HG03097 (cell line): ENCODE measurements around the gene DLGAP1.
"Not testable (repeated sequence)": the region's sequence is repeated elsewhere in the genome, so short reads cannot be mapped to it uniquely, and the experiment has no call there.

Source experiments
- ATAC-seq: cut with Tn5 transposase; IDR thresholded peaks from one replicate; pipeline ENCODE4 v1.9.1; 2021; ENCODE audit not compliant: unreplicated experiment, low FRiP score

Gene DLGAP1

GRCh38 chr18:4391859-4392258, 63.2 kb downstream of the DLGAP1 start:
- ATAC-seq, result no peak

- no peak for ATAC-seq
Measured at GRCh38 chr18:4385876-4386275, 69.2 kb downstream of the DLGAP1 start.

GRCh38 chr18:4384932-4385331, 70.2 kb downstream of the DLGAP1 start:
- no peak for ATAC-seq

GRCh38 chr18:4374564-4374963, 80.5 kb downstream of the DLGAP1 start:
- ATAC-seq, result no peak

- ATAC-seq, result no peak
Measured at GRCh38 chr18:4369705-4370104, 85.4 kb downstream of the DLGAP1 start.

- ATAC-seq, result no peak
Measured at GRCh38 chr18:4360221-4360715, 94.8 kb downstream of the DLGAP1 start.

GRCh38 chr18:4358618-4359017, 96.5 kb downstream of the DLGAP1 start:
- no peak for ATAC-seq

- no peak for ATAC-seq
Measured at GRCh38 chr18:4357579-4357978, 97.5 kb downstream of the DLGAP1 start.

- no peak for ATAC-seq
Measured at GRCh38 chr18:4356929-4357328, 98.2 kb downstream of the DLGAP1 start.

GRCh38 chr18:4353853-4354418, 101.2 kb downstream of the DLGAP1 start:
- no peak for ATAC-seq

GRCh38 chr18:4352746-4353551, 102.2 kb downstream of the DLGAP1 start:
- ATAC-seq, result no peak

- no peak for ATAC-seq
Measured at GRCh38 chr18:4351005-4351404, 104.1 kb downstream of the DLGAP1 start.

GRCh38 chr18:4335386-4335785, 119.7 kb downstream of the DLGAP1 start:
- no peak for ATAC-seq

- ATAC-seq, result no peak
Measured at GRCh38 chr18:4333043-4333442, 122.1 kb downstream of the DLGAP1 start.

- no peak for ATAC-seq
Measured at GRCh38 chr18:4319738-4320677, 135.1 kb downstream of the DLGAP1 start.

- no peak for ATAC-seq
Measured at GRCh38 chr18:4318311-4318710, 136.8 kb downstream of the DLGAP1 start.

GRCh38 chr18:4311945-4312344, 143.2 kb downstream of the DLGAP1 start:
- ATAC-seq, result not testable (repeated sequence)

- no peak for ATAC-seq
Measured at GRCh38 chr18:4311136-4311535, 144.0 kb downstream of the DLGAP1 start.

GRCh38 chr18:4309227-4309626, 145.9 kb downstream of the DLGAP1 start:
- ATAC-seq, result no peak

- no peak for ATAC-seq
Measured at GRCh38 chr18:4308576-4308975, 146.5 kb downstream of the DLGAP1 start.

GRCh38 chr18:4299395-4299794, 155.7 kb downstream of the DLGAP1 start:
- ATAC-seq, result no peak
